Lung (tissue), 12 donors: ENCODE data around the gene LRP1. TPM values are rescaled to one million over a fixed set of nuclear protein-coding genes. Genes with fewer than 3 reads are reported as not detected.

ENCODE experiments used
- ATAC-seq: fragments of 200-7000 bp; cut with Tn5 transposase; one replicate; pipeline ENCODE4 v1.9.1; 2020; ENCODE audit warnings: moderate number of reproducible peaks; ENCODE audit not compliant: insufficient read depth, low FRiP score
- DNase-seq, 3 donors: peaks; one replicate each; pipeline ENCODE4 v3.0.0-alpha.2; 2013 to 2017
- H3K27ac ChIP-seq, 2 donors: one replicate each; pipeline ENCODE4 v1.5.1; 2013; ENCODE audit warnings: mild to moderate bottlenecking in 2 of 2, moderate library complexity in 2 of 2, control low read depth in 1 of 2, inconsistent platforms in 1 of 2, low read depth in 1 of 2, low read length in 1 of 2
- H3K27me3 ChIP-seq, 3 donors: one replicate each; pipeline ENCODE4 v1.5.1; 2013; ENCODE audit warnings: low read length in 2 of 3; ENCODE audit not compliant: control insufficient read depth in 3 of 3, insufficient read depth in 3 of 3
- H3K36me3 ChIP-seq, 4 donors: one replicate each; pipeline ENCODE4 v1.5.1; 2013; ENCODE audit warnings: low read length in 4 of 4, mild to moderate bottlenecking in 1 of 4, moderate library complexity in 1 of 4; ENCODE audit not compliant: control insufficient read depth in 4 of 4, insufficient read depth in 4 of 4
- H3K4me1 ChIP-seq, 5 donors: one replicate each; pipeline ENCODE4 v1.5.1; 2013; ENCODE audit warnings: low read length in 5 of 5, mild to moderate bottlenecking in 2 of 5, moderate library complexity in 1 of 5; ENCODE audit not compliant: control insufficient read depth in 5 of 5, insufficient read depth in 5 of 5
- H3K4me3 ChIP-seq: one replicate; pipeline ENCODE4 v1.5.1; 2013; ENCODE audit warnings: mild to moderate bottlenecking, control low read depth, moderate library complexity
- H3K9ac ChIP-seq, 2 donors: one replicate each; pipeline ENCODE4 v1.5.1; 2013; ENCODE audit warnings: low read length in 2 of 2, control low read depth in 1 of 2; ENCODE audit not compliant: insufficient read depth in 1 of 2
- H3K9me3 ChIP-seq, 4 donors: one replicate each; pipeline ENCODE4 v1.5.1; 2013; ENCODE audit warnings: low read length in 3 of 4, mild to moderate bottlenecking in 1 of 4, moderate library complexity in 1 of 4; ENCODE audit not compliant: control insufficient read depth in 4 of 4, insufficient read depth in 3 of 4
- WGBS, 2 donors: extraction: QIAGEN DNeasy Blood & Tissue Kit; methylation state at CpG; one replicate each; pipeline ENCODE4 v1.1.7; 2013; 5-methylcytosine and 5-hydroxymethylcytosine counted together
- polyA plus RNA-seq, 2 donors: library from polyadenylated mRNA; stranded (reverse); fragments of 200-250 nt; gene quantifications; one replicate each; pipeline ENCODE4 v1.2.1, GENCODE V29; 2013
- total RNA-seq, 2 donors: library from RNA; depleted of rRNA in 1 of 2; stranded (reverse); fragments of >200 nt in 1 of 2; gene quantifications; one replicate each; pipeline ENCODE4 v1.2.1, GENCODE V29; 2014 to 2021
- TF ChIP-seq, protein P1 (sequence below): IDR thresholded peaks from 2 replicates; pipeline ENCODE4 v1.5.1; 2012; ENCODE audit warnings: mild to moderate bottlenecking; ENCODE audit errors: control extremely low read depth, extremely low read depth
- donor health status: control.
- donor health status: control.
- donor health status: Bipolar disorder and iron deficiency.
- donor health status: healthy.
- donor health status: DM: yes; HTN: yes; CAD: no.

LRP1 gene
- total and polyA plus RNA-seq, 4 donors: 52.6 to 338 (median 122) TPM

DNA sequence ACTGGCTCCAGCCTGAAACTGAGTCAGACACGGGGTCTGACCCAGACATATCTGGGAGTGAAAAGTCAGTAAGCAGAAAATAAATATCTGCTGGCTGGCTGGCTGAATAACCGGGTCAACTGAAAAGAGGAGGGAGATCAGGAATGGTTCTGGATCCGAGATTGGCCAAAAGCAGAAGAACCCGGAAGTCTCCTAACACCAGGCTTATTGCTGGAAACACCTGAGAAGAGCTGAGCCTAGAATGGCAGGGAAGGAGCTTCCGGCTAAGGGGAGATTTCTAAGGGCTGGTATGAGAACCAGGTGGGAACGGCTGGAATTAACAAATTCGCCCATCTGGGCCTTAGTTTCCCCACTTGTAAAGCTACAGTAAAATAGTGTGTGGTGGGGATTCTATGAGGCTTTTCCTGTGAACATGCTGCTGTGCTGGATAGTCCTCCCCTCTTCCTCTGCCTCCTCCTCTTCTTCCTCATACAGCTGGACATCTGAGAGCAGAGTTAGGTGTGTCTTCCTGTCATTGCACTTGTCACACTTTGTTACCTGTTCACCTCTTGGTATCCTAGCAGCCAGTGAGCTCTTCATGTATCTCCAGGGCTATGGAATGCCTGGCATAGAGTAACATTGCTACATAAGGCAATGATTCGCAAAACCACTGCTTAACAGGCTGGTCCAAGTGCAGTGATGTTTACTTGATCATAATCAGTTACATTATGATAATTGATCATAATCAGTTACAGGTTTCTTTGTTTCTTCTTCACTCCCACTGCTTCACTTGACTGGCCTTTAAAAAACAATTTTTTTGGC lies 99.2 kb downstream of the LRP1 start:
- H3K27me3 ChIP-seq: peaks cover 5 to 50% (median 44%) of the 10 kb centered on the region in 3 donors
- H3K27ac ChIP-seq: no peak overlapping the region
- TF ChIP-seq, protein P1, sequence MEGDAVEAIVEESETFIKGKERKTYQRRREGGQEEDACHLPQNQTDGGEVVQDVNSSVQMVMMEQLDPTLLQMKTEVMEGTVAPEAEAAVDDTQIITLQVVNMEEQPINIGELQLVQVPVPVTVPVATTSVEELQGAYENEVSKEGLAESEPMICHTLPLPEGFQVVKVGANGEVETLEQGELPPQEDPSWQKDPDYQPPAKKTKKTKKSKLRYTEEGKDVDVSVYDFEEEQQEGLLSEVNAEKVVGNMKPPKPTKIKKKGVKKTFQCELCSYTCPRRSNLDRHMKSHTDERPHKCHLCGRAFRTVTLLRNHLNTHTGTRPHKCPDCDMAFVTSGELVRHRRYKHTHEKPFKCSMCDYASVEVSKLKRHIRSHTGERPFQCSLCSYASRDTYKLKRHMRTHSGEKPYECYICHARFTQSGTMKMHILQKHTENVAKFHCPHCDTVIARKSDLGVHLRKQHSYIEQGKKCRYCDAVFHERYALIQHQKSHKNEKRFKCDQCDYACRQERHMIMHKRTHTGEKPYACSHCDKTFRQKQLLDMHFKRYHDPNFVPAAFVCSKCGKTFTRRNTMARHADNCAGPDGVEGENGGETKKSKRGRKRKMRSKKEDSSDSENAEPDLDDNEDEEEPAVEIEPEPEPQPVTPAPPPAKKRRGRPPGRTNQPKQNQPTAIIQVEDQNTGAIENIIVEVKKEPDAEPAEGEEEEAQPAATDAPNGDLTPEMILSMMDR: no peak
- H3K36me3 ChIP-seq: peaks cover 0 to 14% (median 6%) of the 10 kb centered on the region in 4 donors
- ATAC-seq (no peak), DNase-seq (no peak)
- peaks cover 0 to 25% (median 12%) of the 10 kb centered on the region in 5 donors for H3K4me1 ChIP-seq
- no peak overlapping the region for H3K4me3 ChIP-seq
- WGBS, 2 donors: 41% methylated on average over 7 to 8 of the region's 8 CpGs
- H3K9ac ChIP-seq: no peak overlapping the region
- H3K9me3 ChIP-seq: peaks cover 0 to 6% (median 0%) of the 10 kb centered on the region in 4 donors

DNA sequence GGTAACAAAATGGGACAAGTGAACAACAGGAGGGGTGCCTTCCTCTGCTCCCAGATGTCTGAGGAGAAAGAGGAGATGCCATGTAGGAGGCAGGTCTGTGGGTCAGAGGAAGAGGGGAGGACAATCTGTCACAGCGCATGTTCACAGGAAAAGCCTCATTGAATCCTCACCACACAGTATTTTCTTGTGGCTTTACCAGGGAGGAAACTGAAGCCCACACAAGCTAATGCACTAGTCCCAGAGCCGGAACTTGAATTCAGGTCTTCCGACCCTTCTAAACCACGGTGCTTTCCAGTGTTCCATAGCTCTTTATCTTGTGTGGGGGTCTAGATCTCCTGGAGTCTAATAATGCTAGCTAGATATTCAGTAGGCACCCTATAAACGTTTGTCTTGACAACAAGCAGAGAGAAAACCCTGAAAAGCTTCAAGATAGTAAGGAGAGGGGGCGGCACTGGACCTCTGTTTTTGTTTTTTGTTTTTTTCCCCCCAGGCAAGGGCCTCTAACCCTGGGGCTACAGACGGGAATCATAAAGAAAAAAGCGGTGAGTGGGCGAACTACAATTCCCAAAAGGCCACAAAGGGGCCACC lies 100.9 kb downstream of the LRP1 start:
- H3K4me1 ChIP-seq: peaks cover 0 to 25% (median 12%) of the 10 kb centered on the region in 5 donors
- no peak overlapping the region for H3K9ac ChIP-seq
- ATAC-seq (no peak), DNase-seq (no peak)
- no peak overlapping the region for H3K27ac ChIP-seq
- 6 to 11% methylated on average over 9 of the region's 9 CpGs for WGBS, 2 donors
- TF ChIP-seq, protein P1: no peak
- no peak overlapping the region for H3K4me3 ChIP-seq
- H3K27me3 ChIP-seq: peaks cover 5 to 34% (median 31%) of the 10 kb centered on the region in 3 donors
- H3K36me3 ChIP-seq: peaks cover 0 to 30% (median 13%) of the 10 kb centered on the region in 4 donors
- H3K9me3 ChIP-seq: peaks cover 0 to 2% (median 0%) of the 10 kb centered on the region in 4 donors

DNA sequence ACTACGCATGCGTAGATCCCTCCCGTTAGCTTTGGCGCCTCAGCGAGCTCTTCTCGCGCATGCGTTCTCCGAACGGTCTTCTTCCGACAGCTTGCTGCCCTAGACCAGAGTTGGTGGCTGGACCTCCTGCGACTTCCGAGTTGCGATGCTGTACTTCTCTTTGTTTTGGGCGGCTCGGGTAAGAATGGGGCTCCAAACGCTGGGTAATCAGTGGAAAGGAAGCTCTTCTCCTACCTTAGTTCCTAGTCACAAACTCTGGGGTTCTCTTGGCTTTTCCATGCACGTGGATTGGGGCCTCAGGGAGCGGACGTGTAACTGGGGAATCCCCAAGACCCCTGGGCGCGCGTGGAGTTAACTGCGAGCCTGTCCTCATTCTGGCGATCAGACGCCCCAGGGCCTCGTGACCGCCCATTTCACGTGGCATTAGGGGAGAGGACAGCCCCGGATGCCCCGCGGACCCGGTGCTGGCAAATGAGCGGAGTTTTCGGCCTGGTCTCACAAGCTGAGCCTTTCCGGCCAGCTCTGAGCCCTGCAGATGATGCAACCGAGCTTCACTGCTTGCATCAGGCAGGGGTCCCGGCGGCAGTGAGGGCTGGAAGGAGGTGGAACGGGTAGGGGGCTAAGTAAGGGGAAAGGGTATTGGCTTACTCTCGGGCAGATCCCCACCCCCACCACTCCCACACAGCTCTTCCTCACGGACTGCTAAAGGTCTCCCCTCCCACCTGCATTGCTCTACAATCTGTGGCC lies 101.5 kb downstream of the LRP1 start, which contains the start of gene SHMT2:
Gene SHMT2, plus strand, starts transcription at position 78 of the 747 bp plus-strand sequence. Its CDS starts 68 bp downstream, at position 146.
- WGBS, 2 donors: 1% methylated on average over 40 to 42 of the region's 42 CpGs
- peak; percentile 96 to 98 (median 98) for DNase-seq
- H3K27ac ChIP-seq: peak within 1 kb of the TSS; percentile 78 to 82

More for the DNA sequence above, 101.5 kb downstream of the LRP1 start, which contains the start of gene SHMT2:
- H3K36me3 ChIP-seq: peaks cover 0 to 35% (median 17%) of the 10 kb centered on the region in 4 donors
- peaks cover 0 to 2% (median 0%) of the 10 kb centered on the region in 4 donors for H3K9me3 ChIP-seq
- H3K27me3 ChIP-seq: peaks cover 5 to 27% (median 25%) of the 10 kb centered on the region in 3 donors
- peak; percentile 61 for ATAC-seq
- TF ChIP-seq, protein P1: no peak
- H3K4me1 ChIP-seq: peaks cover 0 to 26% (median 15%) of the 10 kb centered on the region in 5 donors
- H3K9ac ChIP-seq: peak within 1 kb of the TSS; percentile 76 to 79
- peak within 1 kb of the TSS; percentile 75 for H3K4me3 ChIP-seq
